Measurements from ENCODE around the gene PIP5K1B.

PIP5K1B gene

DNA sequence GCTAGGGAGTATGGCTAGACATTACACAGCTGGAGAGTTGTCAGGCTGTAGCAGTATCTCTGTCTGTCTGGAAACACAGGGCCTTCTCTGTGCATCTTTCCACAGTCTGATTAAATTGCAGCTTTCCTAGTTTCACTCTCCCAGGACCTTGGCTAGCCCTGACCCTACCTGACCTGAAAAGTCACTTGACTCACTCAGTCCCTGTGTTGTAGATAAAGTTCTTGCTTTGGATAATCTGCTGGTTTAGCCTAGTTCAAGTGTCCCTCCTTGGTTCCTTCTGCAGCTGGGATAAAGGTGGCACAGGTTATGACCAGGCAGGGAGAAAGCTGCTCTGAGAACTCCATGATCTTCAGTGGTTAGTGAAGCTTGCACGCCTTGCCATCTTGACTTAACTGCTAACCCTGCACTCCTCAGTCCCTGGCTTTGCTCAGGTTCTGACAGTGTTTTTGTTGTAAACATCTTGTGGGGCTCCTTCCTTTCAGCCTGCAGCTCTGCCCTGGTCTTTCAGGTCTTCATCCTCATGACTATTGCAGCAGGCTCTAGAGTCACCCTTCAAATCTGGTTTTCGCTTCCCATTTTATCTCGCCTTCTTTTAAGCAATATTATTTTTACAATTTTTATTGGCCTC is 101.0 kb downstream of the PIP5K1B start:
- DNase-seq (ENCODE audit: low read depth in 1 of 2, low spot score in 1 of 2) = no peak

DNA sequence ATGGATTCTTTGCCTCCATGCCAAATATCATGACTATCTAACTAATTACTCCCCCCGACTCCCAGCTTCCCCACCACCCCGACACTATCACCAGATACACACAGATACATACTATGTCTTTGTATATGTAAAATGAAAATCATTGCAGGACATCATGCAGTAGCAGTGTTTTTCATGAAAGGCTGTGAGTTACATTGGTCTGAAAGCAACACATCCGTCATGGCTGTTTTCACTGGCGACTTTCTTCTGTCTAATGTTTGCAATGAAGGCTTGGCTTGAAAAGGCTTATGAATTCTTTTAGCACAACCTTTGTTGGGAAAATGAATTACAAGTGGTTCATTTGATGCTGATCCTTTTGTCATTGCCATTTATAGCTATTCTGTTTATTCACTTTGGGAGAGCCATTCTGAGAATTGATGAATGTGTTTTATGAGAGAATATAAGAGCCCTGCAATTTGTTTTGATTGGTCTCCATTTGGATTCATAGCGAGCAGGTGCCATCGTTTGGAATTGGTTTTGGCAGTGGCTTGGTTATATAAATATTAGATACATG is 103.4 kb downstream of the PIP5K1B start:
- no peak for DNase-seq (ENCODE audit: low read depth in 1 of 2, low spot score in 1 of 2)

DNA sequence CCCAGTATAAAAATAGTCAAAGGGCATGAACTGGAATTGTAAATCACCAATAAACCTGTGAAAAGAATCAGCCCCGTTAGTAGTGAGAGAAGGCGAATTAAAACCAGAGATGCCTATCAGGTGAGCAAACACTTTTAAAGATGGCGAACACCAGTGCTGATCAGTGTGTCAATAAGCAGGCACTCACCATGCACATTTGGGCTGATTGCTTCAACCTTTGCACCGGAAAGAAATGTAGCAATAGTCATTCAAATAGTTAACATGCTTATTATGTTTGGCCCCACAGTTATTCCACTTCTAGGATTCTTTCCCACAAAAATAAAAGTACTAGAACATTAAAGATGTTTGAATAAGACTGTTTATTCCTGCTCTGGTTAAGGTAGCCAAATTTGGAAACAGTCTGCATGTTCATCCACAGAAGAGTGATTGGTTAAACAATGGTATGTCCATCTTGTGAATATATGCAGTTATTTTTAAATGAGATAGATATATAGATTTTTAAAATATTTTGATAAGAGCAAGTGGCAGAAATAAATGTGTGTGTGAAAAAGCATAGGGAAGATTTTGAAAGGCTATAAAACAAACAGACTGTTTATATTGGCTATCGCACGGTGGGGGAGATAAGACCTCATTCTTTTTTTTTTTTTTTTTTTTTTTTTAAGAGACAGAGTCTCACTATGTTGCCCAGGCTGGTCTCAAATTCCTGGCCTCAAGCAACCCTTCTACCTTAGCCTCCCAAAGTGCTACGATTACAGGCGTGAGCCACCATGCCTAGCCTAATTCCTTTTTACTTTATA is 112.2 kb downstream of the PIP5K1B start:
- DNase-seq (ENCODE audit: low read depth in 1 of 2, low spot score in 1 of 2) = no peak

DNA sequence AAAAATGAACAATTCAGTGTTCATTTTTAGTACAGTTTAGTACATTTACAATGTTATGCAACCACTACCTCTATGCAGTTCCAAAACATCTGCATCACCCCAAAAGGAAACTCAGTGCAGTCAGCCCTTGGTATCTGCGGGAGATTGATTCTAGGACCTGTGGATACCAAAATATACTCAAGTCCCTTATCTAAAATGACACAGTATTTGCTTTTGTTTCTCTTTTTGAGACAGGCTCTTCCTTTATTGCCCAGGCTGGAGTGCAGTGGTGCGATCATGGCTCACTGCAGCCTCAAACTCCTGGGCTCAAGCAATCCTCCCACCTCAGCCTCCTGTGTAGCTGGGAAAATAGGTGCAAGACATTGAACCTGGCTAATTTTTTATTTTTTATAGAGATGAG is 114.0 kb downstream of the PIP5K1B start:
- no peak for DNase-seq (ENCODE audit: low read depth in 1 of 2, low spot score in 1 of 2)

DNA sequence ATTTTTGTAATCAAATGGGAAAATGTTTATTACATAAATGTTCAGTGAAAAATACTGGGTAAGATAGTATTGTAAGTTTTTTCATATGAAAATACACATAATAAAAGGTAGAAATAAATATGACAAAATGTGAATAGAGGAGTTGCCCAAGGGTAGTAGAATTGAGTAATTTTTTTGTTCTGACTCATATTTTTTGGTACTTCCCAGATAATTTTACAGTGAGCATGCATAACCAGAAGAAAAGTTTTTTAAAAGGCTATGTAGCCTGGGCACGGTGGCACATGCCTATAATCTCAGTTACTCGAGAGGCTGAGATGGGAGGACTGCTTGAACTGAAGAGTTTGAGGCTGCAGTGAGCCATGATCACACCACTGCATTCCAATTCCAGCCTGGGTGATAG is 116.9 kb downstream of the PIP5K1B start:
- DNase-seq (ENCODE audit: low read depth in 1 of 2, low spot score in 1 of 2) = no peak

DNA sequence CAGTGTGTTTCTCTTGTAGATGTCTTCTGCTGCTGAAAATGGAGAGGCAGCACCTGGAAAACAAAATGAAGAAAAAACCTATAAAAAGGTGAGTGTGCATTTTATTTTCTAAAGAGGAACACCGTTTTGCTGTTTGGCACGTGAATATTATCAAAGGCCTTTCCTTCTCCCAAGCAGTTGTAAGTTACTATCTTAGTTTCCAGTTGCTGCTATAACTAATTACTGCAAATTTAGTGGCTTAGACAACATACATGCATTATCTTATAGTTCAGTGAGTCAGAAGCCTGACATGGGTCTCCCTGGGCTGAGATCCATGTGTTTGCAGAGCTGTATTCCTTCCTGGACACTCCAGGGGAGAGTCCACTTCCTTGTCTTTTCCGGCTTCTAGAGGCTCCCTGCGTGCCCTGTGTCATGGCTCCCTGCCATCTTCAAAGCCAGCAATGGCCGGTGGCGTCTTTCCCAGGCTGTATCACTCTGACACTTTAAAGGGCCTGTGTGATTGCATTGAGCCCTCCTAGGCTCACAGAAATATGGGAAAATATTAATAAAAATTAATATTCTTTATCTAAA is 117.6 kb downstream of the PIP5K1B start:
- no peak for DNase-seq (ENCODE audit: low read depth in 1 of 2, low spot score in 1 of 2)

DNA sequence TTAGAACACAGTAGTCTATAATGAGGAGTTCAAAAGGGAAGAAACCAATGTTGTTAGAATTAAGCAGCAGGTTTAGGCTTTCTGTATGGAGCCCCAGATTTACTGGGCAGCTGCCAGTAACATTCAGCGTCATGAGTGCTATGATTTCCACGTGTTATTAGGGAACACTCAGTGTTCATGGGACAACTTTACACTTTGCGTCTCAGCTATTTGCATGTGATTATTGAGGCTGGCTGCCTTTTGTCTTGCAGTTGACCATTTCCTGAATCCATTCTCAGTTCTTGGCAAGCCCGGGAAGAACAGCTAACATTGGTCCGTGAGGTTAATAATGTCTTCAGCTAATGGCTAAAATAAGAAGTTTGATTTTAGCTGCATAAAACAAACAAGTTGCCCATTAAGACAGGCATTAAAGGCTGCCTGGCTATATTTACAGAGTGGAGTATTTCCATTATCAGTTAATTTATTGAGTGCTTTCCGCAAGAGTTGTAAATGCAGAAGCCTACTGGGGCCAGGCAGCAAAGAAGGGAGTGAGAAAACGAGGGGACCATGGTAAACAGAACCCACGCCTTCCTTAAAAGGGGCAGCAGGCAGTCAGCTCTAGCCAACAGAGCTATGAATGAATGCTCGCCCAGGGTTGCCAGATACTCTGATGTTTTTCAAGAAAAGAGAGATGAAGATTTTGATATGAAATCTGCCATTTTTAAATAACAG is 120.9 kb downstream of the PIP5K1B start:
- no peak for DNase-seq (ENCODE audit: low read depth in 1 of 2, low spot score in 1 of 2)

DNA sequence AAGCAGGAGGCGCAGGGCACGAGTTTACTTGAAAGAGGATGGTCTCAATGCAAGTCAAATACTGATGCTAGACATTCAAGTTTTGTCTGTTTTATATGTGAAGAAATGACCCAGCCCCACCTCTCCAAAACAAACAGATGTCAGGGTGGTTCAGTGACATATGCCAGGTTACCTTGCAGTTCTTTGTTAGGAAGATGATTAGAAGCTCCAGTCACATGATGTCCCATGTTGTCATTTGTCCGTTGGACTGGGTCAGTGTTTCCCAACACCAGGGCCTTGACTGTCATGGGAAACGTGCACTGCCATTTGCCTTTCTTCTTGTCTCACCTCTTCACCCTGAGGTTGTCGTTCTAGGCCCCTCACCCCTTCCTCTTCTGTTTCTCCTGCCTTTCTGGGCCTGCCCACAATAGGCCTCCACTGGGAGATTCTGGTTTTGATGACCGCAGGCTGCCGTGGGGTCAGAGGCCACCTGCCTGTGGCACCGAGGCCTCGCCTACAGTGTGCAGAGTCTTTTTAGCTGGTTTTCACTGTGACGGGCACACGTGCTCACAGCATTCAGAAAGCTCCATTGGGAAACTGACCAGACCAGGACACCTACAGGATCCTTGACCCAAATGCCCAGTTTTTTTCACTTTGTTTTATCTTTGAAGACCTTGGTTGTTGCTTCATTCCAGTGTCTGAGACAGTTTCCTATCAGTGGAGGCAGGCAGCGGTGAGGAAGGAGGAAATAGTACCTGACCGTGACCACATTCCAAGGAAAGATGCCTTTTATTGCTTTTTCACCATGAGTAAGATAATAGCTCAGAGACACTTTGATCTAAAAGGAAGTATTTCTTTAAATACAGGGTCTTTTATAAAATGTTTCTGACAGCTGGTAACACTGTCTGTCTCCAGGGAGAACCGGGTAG is 123.1 kb downstream of the PIP5K1B start:
- DNase-seq (ENCODE audit: low read depth in 1 of 2, low spot score in 1 of 2) = no peak

DNA sequence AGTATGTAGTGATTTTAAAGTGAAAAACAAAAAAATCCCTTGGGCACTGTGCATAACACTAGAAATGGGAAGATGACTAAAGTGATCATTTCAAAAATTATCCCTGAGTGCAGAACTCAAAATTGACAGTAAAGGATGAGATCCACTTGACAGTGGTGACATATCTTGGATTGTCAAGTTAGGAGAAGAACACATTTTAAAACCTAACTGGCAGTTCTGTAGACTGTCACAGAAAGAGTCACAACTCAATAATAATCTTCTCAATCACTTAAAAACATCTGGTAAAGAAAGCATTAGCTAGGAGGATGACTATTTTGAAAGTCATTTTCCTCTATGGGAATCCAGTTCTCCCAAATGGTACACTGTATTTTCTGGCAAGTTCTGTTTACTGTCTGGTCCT is 127.1 kb downstream of the PIP5K1B start:
- no peak for DNase-seq (ENCODE audit: low read depth in 1 of 2, low spot score in 1 of 2)

DNA sequence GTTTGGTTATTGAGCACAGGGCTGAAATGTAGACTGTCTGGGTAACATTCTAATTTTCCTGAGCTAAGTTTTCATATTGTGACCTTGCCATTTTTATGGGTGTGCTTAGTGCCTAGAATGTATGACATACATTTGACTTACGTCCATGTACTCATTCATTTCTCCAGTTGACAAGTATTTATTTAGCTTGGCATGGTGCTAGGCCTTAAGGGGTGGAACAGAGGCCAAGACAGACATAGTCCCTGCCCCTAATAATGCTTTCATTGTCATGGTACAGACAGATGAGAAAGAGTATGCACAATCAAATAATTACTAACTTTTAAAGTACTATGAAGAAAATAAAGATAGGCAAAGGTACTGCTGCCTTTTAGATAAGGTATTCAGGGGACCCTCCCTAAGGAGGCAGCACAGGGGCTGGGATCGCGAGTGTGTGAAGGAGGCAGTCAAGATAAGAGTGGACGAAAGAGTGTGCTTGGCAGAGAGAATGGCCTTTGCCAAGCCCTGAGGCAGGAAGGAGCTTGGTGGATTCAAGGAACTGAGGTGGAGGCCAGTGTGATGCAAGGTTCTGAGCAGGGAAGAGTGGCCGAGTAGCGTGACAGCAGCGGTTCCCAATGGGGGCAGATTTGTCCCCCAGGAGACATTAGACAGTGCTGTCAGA is 128.0 kb downstream of the PIP5K1B start:
- DNase-seq (ENCODE audit: low read depth in 1 of 2, low spot score in 1 of 2) = no peak

DNA sequence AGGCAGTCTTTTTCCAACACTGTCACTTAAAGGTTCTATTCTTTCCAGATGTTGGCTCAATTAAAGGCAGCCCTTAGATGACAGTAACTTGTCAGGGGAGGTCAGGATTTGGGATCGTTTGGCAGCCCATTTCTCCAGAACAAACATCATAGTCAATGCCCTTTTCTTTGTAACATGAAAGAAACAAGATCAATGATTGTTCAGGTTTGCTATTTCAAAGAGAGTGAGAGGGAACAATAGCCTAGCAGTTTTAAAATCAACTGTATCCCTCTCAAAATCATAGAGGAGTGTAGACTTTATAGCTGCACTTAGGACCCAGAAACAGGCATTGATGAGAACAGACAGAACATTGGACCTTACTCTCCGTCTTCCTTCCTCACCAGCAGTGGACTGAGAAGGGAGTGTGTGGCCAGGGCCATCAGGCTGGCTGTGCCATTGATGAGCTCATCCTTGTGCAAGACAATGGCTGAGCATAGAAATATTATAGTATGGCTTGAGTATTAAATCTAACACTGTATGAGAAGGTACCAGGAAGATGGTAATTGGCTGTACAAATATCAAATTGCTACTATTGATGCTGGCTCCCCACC is 130.0 kb downstream of the PIP5K1B start:
- no peak for DNase-seq (ENCODE audit: low read depth in 1 of 2, low spot score in 1 of 2)

DNA sequence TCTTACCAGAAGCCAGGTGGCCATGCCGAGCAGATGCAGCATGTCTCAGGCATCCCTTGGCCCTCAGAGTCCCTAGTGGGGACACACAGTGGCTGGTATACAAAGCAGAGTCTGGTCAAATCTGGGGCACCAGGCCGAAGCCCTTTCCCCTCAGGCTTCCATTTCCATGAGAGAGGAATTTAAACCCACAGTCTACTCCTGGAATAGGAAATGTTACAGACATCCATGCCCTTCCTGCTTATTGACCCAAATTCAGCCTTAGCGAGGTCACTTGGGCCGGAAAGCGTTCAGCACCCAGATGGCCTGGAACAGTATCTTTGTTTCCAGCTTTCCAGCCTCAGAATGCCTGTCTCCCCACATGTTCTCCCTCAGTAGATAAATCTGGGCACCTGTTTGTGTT is 131.7 kb downstream of the PIP5K1B start:
- no peak for DNase-seq (ENCODE audit: low read depth in 1 of 2, low spot score in 1 of 2)

DNA sequence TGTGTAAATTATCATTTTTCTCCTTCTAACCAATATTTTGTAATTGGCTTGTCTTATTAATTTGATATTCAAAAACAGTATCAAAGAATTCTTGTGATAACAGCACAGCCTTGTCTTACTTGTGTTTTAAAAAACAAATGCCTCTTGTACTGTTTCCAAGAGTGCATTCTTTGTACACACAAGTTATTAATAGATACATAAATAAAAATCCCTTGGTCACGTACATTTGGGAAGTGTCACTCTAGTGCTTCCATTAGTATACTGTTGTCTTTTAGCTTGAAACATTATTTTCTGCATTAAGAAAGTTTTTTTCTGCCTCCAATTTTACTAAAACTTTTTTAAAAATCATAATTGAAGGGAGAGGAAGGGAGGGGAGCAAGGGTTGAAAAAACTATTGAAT is 133.2 kb downstream of the PIP5K1B start:
- no peak for DNase-seq (ENCODE audit: low read depth in 1 of 2, low spot score in 1 of 2)

DNA sequence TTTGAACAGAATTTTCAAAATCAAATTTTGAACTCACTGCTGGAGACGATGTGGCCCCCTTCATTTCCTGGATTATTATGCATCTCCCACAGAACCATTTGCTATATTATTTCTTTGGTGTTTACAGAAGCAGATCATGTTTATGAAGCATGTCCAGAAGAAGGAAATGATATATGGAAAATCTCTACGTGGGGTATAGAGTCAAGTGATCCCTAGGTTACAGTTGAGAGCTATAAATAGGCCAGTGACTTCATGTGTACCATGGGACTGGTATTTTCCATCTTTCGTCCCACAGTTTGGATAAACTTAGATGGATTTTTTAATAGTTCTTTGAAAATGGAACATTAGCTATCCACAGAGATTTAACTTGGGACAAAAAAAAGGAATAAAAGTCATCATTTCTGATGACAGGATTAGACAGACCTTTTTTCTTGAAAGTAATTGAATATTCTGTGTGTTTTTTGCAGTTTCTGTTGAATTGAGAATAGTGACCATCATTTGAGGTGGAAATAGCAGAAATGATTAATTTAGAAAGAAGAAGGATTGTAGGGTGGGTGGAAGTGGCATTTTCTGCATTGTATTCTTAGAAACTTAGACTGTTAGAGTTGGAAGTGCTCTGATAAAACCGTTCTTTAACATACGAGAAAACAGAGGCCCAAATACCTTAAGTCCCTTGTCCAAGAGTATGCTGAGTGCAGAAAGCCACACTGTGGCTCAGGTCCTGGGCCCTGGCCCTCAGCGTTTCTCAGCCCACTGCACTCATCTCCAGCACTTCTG is 136.4 kb downstream of the PIP5K1B start:
- DNase-seq (ENCODE audit: low read depth in 1 of 2, low spot score in 1 of 2) = no peak

DNA sequence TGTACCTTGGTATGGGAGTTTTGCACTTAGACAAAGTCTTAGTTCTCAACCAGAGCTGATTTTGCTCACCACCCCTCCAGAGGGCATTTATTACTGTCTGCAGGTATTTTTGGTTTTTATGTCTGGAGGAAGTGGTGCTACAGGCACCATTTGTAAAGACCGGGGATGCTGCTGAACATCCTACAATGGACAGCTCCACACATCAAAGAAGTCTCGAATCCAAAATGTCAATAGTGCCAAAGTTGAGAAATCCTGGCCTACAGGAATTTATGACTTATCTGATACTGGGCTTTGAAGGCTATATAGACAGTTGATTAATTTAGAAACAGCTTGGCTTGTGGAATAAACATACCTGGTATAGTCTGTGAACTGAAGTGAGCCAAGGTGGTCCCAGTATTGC is 137.5 kb downstream of the PIP5K1B start:
- no peak for DNase-seq (ENCODE audit: low read depth in 1 of 2, low spot score in 1 of 2)

DNA sequence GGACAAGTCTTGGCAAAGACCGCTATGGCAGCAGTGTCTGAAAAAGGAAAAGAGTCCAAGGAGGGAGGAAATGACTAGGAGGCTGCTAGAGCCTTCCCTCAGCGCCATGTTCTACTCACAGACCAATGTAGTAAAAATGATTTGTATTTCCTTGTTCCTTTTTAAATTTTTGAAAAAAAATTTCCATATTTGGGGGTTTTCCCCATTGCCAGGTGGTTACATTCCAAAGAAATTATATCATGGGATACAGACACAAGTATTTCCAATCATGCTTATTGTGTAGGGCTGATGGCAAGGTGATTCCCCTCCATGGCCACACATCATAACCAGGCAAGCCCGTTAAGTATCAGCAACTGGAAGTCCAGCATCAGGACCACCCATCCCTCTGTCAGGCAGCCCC is 138.2 kb downstream of the PIP5K1B start:
- no peak for DNase-seq (ENCODE audit: low read depth in 1 of 2, low spot score in 1 of 2)

DNA sequence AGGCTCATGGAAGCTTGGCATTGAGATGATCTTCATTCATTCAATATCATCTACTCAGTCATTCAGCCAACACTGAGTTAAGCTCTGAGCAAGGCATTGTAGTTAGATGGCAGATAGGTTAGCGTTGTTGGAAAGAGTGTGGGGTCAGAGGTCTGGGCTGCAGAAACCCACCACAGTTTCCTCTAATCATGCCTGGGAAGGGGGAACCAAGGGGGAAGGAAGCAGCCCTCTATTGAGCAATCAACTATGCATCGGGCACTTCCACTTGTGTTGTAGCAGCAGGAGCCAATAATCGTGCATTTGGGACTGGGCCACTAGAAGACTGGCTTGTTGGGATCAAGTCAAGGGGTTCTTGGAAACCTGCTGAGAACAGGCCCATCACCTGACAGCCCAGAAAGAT is 139.1 kb downstream of the PIP5K1B start:
- DNase-seq (ENCODE audit: low read depth in 1 of 2, low spot score in 1 of 2) = no peak

DNA sequence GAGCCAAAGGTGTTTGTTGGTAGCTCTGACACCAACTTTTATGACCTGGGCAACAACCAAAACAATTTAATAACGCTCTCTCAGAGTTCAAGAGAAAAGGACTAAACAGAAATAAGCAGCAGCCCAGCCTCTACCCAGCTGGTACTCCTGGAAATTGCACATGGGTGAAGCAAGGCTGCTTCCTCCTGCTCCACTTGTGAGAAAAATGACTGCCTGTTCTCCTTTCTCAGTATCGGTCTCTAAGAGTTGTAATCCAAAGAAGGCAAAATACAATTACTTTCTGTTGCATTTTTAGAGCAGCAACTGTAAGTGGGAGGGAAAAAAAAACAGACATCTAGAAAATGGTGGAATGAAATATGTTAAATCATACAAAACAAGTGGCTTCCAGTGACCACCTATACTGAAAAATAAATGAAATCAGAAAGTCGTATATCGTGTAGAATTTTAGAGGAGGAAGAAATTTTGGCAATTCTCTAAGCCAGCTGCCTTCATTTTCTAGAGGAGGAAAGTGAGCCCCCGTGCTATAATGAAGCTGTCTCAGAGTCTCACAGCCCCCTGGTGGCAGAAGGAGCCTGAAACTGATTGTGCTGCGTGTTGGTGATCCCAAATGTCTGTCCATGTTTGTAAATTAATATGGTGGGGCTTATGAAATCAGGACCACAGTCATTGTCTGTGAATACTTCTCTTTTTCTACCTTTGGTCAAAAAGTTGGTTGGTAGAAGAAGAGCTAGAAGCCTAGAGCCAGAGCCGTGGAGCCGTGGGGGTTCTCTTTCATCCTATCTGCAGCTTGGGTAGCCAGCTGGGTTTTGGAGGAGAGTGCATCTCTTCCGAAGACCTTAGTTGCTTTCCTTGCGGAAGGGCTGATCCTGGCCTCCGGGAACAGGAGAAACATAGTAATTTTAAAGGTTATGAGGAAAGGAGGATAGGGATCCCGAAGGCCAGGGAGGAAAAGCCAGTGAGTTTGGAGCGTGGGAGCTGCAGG is 139.9 kb downstream of the PIP5K1B start:
- no peak for DNase-seq (ENCODE audit: low read depth in 1 of 2, low spot score in 1 of 2)
